RWPE2 (cell line): ENCODE data around the gene RRH.
A peak's percentile ranks its signal among the peaks of the same experiment; 100 is the strongest.

Experiments
- ATAC-seq: fragments of 200-7000 bp; cut with Tn5 transposase; 3 replicates; pipeline ENCODE4 v1.9.1; 2021; ENCODE audit warnings: low read depth
- DNase-seq: peaks from one replicate; pipeline ENCODE4 v3.0.0-alpha.2; 2020; ENCODE audit warnings: low spot score
- H3K27ac ChIP-seq: fragments of 450-650 bp; 2 replicates; pipeline ENCODE4 v1.5.1; 2017; ENCODE audit warnings: mild to moderate bottlenecking; ENCODE audit not compliant: poor library complexity, severe bottlenecking
- H3K27me3 ChIP-seq: fragments of 250-450 bp; sonication (Bioruptor Pico); 2 replicates; pipeline ENCODE4 v1.5.1; 2021; ENCODE audit warnings: mild to moderate bottlenecking, moderate library complexity; ENCODE audit not compliant: insufficient read depth, poor library complexity, severe bottlenecking
- H3K36me3 ChIP-seq: fragments of 250-450 bp; sonication (Bioruptor Pico); 2 replicates; pipeline ENCODE4 v1.5.1; 2020; ENCODE audit warnings: low read depth, mild to moderate bottlenecking, moderate library complexity
- H3K4me1 ChIP-seq: fragments of 250-450 bp; sonication (Bioruptor Pico); 2 replicates; pipeline ENCODE4 v1.5.1; 2021; ENCODE audit warnings: mild to moderate bottlenecking, moderate library complexity; ENCODE audit not compliant: insufficient read depth, poor library complexity, severe bottlenecking
- H3K4me3 ChIP-seq: fragments of 250-450 bp; sonication (Bioruptor Pico); 2 replicates; pipeline ENCODE4 v1.5.1; 2021; ENCODE audit warnings: mild to moderate bottlenecking, moderate library complexity; ENCODE audit not compliant: severe bottlenecking
- H3K9me3 ChIP-seq: fragments of 250-450 bp; sonication (Bioruptor Pico); 2 replicates; pipeline ENCODE4 v1.5.1; 2021; ENCODE audit warnings: mild to moderate bottlenecking, moderate library complexity; ENCODE audit not compliant: severe bottlenecking
- TF ChIP-seq, protein P1 (sequence below): fragments of 450-650 bp; IDR thresholded peaks from one replicate; pipeline ENCODE4 v1.5.1; 2017; ENCODE audit warnings: mild to moderate bottlenecking, moderate library complexity; ENCODE audit not compliant: poor library complexity, severe bottlenecking

RRH gene

DNA sequence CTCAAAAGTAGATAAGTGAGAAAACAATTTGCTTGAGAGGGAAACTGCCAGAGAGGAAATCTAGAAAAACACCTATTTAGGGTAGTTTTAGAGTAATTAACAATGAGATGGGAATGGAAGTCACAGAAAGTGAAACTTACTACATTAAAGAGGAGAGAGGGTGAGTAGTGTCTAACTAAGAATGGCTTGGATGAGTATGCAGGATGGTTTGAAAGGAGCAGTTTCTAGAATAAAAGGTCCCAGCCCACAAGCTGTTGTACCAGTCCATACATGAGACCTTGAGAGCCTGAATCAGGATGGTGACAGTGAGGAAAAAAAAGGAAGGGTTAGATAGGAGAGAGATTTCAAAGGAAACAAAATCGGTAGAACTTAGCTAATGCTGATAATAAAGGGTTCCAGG lies 10.9 kb upstream of the RRH start:
- peaks cover 46% of the 10 kb centered on the region for H3K36me3 ChIP-seq
- H3K27ac ChIP-seq = no peak overlapping the region
- peaks cover 9% of the 10 kb centered on the region for H3K4me1 ChIP-seq
- H3K9me3 ChIP-seq = no peaks in the 10 kb centered on the region
- ATAC-seq (no peak), DNase-seq (no peak)
- peak overlapping the region; percentile 58 for H3K4me3 ChIP-seq
- no peaks in the 10 kb centered on the region for H3K27me3 ChIP-seq
- TF ChIP-seq, protein P1, sequence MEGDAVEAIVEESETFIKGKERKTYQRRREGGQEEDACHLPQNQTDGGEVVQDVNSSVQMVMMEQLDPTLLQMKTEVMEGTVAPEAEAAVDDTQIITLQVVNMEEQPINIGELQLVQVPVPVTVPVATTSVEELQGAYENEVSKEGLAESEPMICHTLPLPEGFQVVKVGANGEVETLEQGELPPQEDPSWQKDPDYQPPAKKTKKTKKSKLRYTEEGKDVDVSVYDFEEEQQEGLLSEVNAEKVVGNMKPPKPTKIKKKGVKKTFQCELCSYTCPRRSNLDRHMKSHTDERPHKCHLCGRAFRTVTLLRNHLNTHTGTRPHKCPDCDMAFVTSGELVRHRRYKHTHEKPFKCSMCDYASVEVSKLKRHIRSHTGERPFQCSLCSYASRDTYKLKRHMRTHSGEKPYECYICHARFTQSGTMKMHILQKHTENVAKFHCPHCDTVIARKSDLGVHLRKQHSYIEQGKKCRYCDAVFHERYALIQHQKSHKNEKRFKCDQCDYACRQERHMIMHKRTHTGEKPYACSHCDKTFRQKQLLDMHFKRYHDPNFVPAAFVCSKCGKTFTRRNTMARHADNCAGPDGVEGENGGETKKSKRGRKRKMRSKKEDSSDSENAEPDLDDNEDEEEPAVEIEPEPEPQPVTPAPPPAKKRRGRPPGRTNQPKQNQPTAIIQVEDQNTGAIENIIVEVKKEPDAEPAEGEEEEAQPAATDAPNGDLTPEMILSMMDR = no peak

DNA sequence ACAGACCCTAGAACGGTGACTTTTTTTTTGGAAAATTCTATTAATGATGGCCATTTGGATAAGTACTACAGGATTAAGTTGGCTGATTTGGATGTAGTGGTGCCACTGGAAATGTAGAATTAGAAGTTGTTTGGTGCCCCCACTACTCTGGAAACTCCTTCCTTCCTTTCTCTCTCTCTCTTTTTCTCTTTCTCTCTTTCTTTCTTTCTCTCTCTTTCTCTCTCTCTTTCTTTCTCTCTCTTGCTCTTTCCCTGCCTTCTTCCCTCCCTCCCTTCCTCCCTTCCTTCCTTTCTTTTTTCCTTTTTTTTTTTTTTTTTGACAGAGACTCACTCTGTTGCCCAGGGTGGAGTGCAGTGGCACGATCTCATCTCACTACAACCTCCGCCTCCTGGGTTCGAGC lies 9.5 kb upstream of the RRH start:
- H3K36me3 ChIP-seq = peaks cover 60% of the 10 kb centered on the region
- no peaks in the 10 kb centered on the region for H3K9me3 ChIP-seq
- peaks cover 9% of the 10 kb centered on the region for H3K4me1 ChIP-seq
- no peak for DNase-seq
- no peaks in the 10 kb centered on the region for H3K27me3 ChIP-seq
- H3K4me3 ChIP-seq = no peak overlapping the region
- ATAC-seq = no peak
- TF ChIP-seq, protein P1 = no peak
- H3K27ac ChIP-seq = no peak overlapping the region

DNA sequence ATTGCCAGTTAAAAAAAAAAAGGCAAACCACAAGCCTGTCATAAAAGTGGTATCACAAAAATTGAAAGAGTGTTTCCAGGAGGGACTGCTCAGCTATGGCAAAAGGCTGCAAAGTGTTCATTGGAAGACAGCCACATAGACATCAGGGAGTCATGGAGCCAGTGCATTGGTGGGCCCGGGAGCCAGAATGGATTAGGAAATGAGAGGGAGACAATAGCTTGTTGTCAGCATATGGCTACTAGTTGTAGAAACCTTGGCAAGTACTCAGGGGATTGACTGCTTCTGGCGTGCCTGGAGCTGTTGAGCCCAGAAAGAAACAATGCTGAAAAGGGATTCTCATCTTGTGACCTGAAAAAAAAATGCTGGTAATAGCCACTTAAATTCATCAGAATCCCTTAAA lies 7.2 kb upstream of the RRH start:
- Histone ChIP-seq H3K27me3 (no peaks in the 10 kb centered on the region), H3K4me1 (peaks cover 4% of the 10 kb centered on the region), H3K27ac (no peak overlapping the region), H3K9me3 (no peaks in the 10 kb centered on the region), H3K4me3 (no peak overlapping the region), H3K36me3 (peaks cover 83% of the 10 kb centered on the region)
- no peak for ATAC-seq
- TF ChIP-seq, protein P1 = no peak
- DNase-seq = no peak

DNA sequence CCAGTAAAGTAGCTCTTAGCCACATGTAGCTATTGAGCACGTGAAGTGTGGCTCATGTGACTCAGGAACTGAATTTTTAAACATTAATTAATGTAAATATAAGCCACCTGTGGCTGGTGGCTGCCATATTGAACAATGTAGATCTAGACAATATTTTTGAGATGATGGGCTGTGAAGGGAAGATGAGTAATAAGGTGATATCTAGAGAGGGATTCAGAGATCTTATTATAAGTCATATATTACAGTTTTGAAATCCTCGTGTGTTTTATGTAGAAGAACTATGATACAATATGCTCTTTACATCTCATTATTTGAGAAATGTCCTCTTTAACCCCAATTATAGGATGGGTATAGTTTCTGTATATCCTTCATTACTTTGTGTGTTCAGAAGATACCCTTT lies 6.6 kb upstream of the RRH start:
- no peaks in the 10 kb centered on the region for H3K27me3 ChIP-seq
- DNase-seq (no peak), ATAC-seq (no peak)
- peaks cover 89% of the 10 kb centered on the region for H3K36me3 ChIP-seq
- no peaks in the 10 kb centered on the region for H3K9me3 ChIP-seq
- peaks cover 4% of the 10 kb centered on the region for H3K4me1 ChIP-seq
- H3K4me3 ChIP-seq = no peak overlapping the region
- no peak overlapping the region for H3K27ac ChIP-seq
- TF ChIP-seq, protein P1 = no peak

DNA sequence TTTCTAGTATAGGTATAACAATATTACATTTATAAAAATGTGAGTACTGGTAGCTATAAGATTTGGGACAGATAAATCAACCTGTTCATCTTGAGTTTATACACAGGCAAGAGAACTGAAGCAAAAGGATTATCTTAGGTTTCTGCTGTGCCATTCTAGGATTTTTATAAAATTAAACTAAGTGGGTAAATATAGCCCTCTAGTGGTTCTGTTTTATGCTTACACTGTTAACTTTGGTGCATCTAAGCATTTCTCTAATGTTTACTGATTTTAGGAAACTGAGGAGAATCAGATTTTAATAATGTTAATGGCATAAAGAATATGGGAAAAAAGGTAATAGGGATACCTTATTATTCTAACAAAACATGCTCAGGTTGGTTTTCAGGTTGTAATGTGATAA lies 1.1 kb upstream of the RRH start:
- Histone ChIP-seq H3K27ac (no peak overlapping the region), H3K9me3 (no peaks in the 10 kb centered on the region), H3K4me3 (no peak overlapping the region), H3K4me1 (no peaks in the 10 kb centered on the region), H3K27me3 (no peaks in the 10 kb centered on the region), H3K36me3 (peaks cover 49% of the 10 kb centered on the region)
- DNase-seq (no peak), ATAC-seq (peak; percentile 44; the same call in 1 of the 3 replicates)
- TF ChIP-seq, protein P1 = peak; percentile 78
